ENCODE results near the gene APBB2.

The APBB2 gene

GRCh38 chr4:41133454-41134018 lies 80.8 kb downstream of the APBB2 start:
- FAIRE-seq = no peak

GRCh38 chr4:41132055-41132683 lies 82.2 kb downstream of the APBB2 start:
- no peak for FAIRE-seq

GRCh38 chr4:41129936-41130440 lies 84.4 kb downstream of the APBB2 start:
- FAIRE-seq = no peak

GRCh38 chr4:41129128-41129754 lies 85.1 kb downstream of the APBB2 start:
- no peak for FAIRE-seq

GRCh38 chr4:41125558-41126311 lies 88.6 kb downstream of the APBB2 start:
- no peak for FAIRE-seq

- FAIRE-seq = no peak
Observed at GRCh38 chr4:41124916-41125548, 89.3 kb downstream of the APBB2 start.

- no peak for FAIRE-seq
Observed at GRCh38 chr4:41122775-41123174, 91.6 kb downstream of the APBB2 start.

- no peak for FAIRE-seq
Observed at GRCh38 chr4:41122309-41122708, 92.0 kb downstream of the APBB2 start.

- no peak for FAIRE-seq
Observed at GRCh38 chr4:41121906-41122305, 92.4 kb downstream of the APBB2 start.

GRCh38 chr4:41120297-41121217 lies 93.8 kb downstream of the APBB2 start:
- FAIRE-seq = peak; percentile 80

- no peak for FAIRE-seq
Observed at GRCh38 chr4:41119867-41120295, 94.5 kb downstream of the APBB2 start.

- no peak for FAIRE-seq
Observed at GRCh38 chr4:41111791-41112190, 102.6 kb downstream of the APBB2 start.

- no peak for FAIRE-seq
Observed at GRCh38 chr4:41110050-41110449, 104.3 kb downstream of the APBB2 start.

GRCh38 chr4:41108481-41108880 lies 105.9 kb downstream of the APBB2 start:
- FAIRE-seq = no peak

- FAIRE-seq = no peak
Observed at GRCh38 chr4:41106694-41107419, 107.5 kb downstream of the APBB2 start.

- no peak for FAIRE-seq
Observed at GRCh38 chr4:41106081-41106480, 108.3 kb downstream of the APBB2 start.

- no peak for FAIRE-seq
Observed at GRCh38 chr4:41104155-41104554, 110.2 kb downstream of the APBB2 start.

- peak; percentile 53 for FAIRE-seq
Observed at GRCh38 chr4:41103657-41104056, 110.7 kb downstream of the APBB2 start.

GRCh38 chr4:41102414-41103092 lies 111.8 kb downstream of the APBB2 start:
- FAIRE-seq = no peak
